Measurements from ENCODE around the gene PRR35. TPM values are rescaled to one million over a fixed set of nuclear protein-coding genes. Genes with fewer than 3 reads are reported as not detected.

The PRR35 gene
- total and polyA plus RNA-seq, 2 of the 4 experiments (the other 2 are of a cell fraction): not detected

GRCh38 chr16:580946-581498, 20.8 kb downstream of the PRR35 start:
- Histone ChIP-seq H3K4me3 (ENCODE audit: insufficient read depth, low read depth, low read length) (no peak overlapping the region), H3K4me1 (ENCODE audit: control insufficient read depth, insufficient read depth, low read length) (peaks cover under 1% of the 10 kb centered on the region; the same call in 1 of the 2 replicates), H4K20me1 (ENCODE audit: insufficient read depth, low read length) (no peaks in the 10 kb centered on the region), H3K27me3 (ENCODE audit: control insufficient read depth, insufficient read depth, low read length) (no peaks in the 10 kb centered on the region), H3K9me1 (ENCODE audit: insufficient read depth, low read length) (no peaks in the 10 kb centered on the region), H2AK9ac (replicated peaks; ENCODE audit: low read depth, low read length, poor library complexity) (no peak overlapping the region), H4K5ac (ENCODE audit: low read depth, low read length) (no peak overlapping the region), H3K56ac (ENCODE audit: extremely low read depth, insufficient read depth, low read length) (no peak overlapping the region), H3K4ac (ENCODE audit: low read depth, low read length) (no peak overlapping the region), H3K9me3 (ENCODE audit: control insufficient read depth, insufficient read depth, low read length) (no peaks in the 10 kb centered on the region), H3K4me2 (ENCODE audit: low read depth, low read length) (no peak overlapping the region), H2BK20ac (ENCODE audit: low read depth, low read length) (no peak overlapping the region), H3K9ac (ENCODE audit: low read depth, low read length) (no peak overlapping the region), H3K79me1 (ENCODE audit: low read depth in 1 of 2, low read length in 2 of 2) (peaks cover 0 to 3% of the 10 kb centered on the region in 2 experiments; a peak in 1 of 4 replicates), H2AFZ (replicated peaks; ENCODE audit: low read length, poor library complexity) (no peak overlapping the region), H4K91ac (ENCODE audit: insufficient read depth, low read depth, low read length) (no peak overlapping the region), H3K14ac (replicated peaks; ENCODE audit: low read depth, low read length) (no peak overlapping the region), H3K27ac (ENCODE audit: insufficient read depth, low read length) (no peak overlapping the region), H4K8ac (ENCODE audit: low read depth in 2 of 2, low read length in 2 of 2) (no peak overlapping the region), H2BK15ac (ENCODE audit: low read depth, low read length) (no peak overlapping the region), H2BK5ac (ENCODE audit: low read depth, low read length, poor library complexity, severe bottlenecking) (no peak overlapping the region), H3K18ac (ENCODE audit: low read depth, low read length) (no peak overlapping the region), H2BK120ac (ENCODE audit: low read depth, low read length) (no peak overlapping the region), H3K36me3 (ENCODE audit: control insufficient read depth, insufficient read depth, low read length) (peaks cover 7% of the 10 kb centered on the region; the same call in 1 of the 2 replicates), H2AK5ac (ENCODE audit: low read depth, low read length) (no peak overlapping the region), H3K23ac (ENCODE audit: low read depth, low read length) (no peak overlapping the region)
- DNase-seq (no peak), ATAC-seq (ENCODE audit: low read depth) (no peak)
- WGBS, 2 experiments (ENCODE audit: extremely low coverage in 2 of 2, insufficient read length in 1 of 2): 91% methylated on average over 8 of the region's 19 CpGs; no CpG with 5 or more reads in 1 of the 2 experiments
- TF ChIP-seq MAFK (IDR thresholded peaks at IDR 0.05; ENCODE audit: low read depth, low read length): no peak
- no peak for TF ChIP-seq NFE2L2 (IDR thresholded peaks at IDR 0.05; ENCODE audit: low read depth, low read length)
- TF ChIP-seq MAZ (IDR thresholded peaks at IDR 0.05; ENCODE audit: borderline replicate concordance, low read depth, low read length): no peak
- no peak for TF ChIP-seq RCOR1 (IDR thresholded peaks at IDR 0.05; ENCODE audit: insufficient replicate concordance, low read length)
- no peak for TF ChIP-seq RFX5 (IDR thresholded peaks at IDR 0.05; ENCODE audit: low read depth, low read length)
- TF ChIP-seq POLR2A (IDR thresholded peaks at IDR 0.05; ENCODE audit: low read depth, low read length): no peak
- TF ChIP-seq, protein P1, sequence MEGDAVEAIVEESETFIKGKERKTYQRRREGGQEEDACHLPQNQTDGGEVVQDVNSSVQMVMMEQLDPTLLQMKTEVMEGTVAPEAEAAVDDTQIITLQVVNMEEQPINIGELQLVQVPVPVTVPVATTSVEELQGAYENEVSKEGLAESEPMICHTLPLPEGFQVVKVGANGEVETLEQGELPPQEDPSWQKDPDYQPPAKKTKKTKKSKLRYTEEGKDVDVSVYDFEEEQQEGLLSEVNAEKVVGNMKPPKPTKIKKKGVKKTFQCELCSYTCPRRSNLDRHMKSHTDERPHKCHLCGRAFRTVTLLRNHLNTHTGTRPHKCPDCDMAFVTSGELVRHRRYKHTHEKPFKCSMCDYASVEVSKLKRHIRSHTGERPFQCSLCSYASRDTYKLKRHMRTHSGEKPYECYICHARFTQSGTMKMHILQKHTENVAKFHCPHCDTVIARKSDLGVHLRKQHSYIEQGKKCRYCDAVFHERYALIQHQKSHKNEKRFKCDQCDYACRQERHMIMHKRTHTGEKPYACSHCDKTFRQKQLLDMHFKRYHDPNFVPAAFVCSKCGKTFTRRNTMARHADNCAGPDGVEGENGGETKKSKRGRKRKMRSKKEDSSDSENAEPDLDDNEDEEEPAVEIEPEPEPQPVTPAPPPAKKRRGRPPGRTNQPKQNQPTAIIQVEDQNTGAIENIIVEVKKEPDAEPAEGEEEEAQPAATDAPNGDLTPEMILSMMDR (conservative IDR thresholded peaks at IDR 0.05; ENCODE audit: low read depth, low read length): no peak
- no peak for TF ChIP-seq BHLHE40 (IDR thresholded peaks at IDR 0.05; ENCODE audit: low read depth, low read length)
- no peak for TF ChIP-seq CHD1 (IDR thresholded peaks at IDR 0.05; ENCODE audit: low read depth, low read length)
- TF ChIP-seq SMC3 (IDR thresholded peaks at IDR 0.05; ENCODE audit: low read depth, low read length): no peak
- TF ChIP-seq MXI1 (IDR thresholded peaks at IDR 0.05; ENCODE audit: borderline replicate concordance, low read depth, low read length): no peak
- TF ChIP-seq ELK1 (IDR thresholded peaks at IDR 0.05; ENCODE audit: borderline replicate concordance, low read depth, low read length): no peak
- TF ChIP-seq FOS (IDR thresholded peaks at IDR 0.05; ENCODE audit: low read depth, low read length): no peak
- TF ChIP-seq RAD21 (IDR thresholded peaks at IDR 0.05; ENCODE audit: low read length): no peak
- TF ChIP-seq, protein P2, sequence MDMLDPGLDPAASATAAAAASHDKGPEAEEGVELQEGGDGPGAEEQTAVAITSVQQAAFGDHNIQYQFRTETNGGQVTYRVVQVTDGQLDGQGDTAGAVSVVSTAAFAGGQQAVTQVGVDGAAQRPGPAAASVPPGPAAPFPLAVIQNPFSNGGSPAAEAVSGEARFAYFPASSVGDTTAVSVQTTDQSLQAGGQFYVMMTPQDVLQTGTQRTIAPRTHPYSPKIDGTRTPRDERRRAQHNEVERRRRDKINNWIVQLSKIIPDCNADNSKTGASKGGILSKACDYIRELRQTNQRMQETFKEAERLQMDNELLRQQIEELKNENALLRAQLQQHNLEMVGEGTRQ (IDR thresholded peaks at IDR 0.05; ENCODE audit: low read depth, low read length): no peak
- TF ChIP-seq CEBPB (IDR thresholded peaks at IDR 0.05; ENCODE audit: low read depth, low read length): no peak
- intact Hi-C loops (cut with micrococcal nuclease): no loop called here
- ChIA-PET CTCF (no interaction called here), POLR2A (ENCODE audit: unreplicated experiment) (interaction anchor here (0.7 kb wide), 1 partner anchor 98 kb away, joined by 5 read pairs; no protein-coding TSS in a partner anchor)
- no TSS peak for BruUV-seq (replicated peaks)
- dilution Hi-C loops (cut with HindIII; ENCODE audit: low sequenced_read_pairs, unreplicated experiment): no loop called here
- in situ Hi-C loops (cut with MboI; ENCODE audit: low sequenced_read_pairs): no loop called here
